HG03060 (cell line): ENCODE results near the gene CAMK1D.
"Not testable (repeated sequence)": the region's sequence is repeated elsewhere in the genome, so short reads cannot be mapped to it uniquely, and the experiment has no call there.

ENCODE experiments used
- ATAC-seq: cut with Tn5 transposase; IDR thresholded peaks from one replicate; pipeline ENCODE4 v1.9.1; 2021; ENCODE audit warnings: low read depth, moderate number of reproducible peaks; ENCODE audit not compliant: unreplicated experiment

CAMK1D gene

DNA sequence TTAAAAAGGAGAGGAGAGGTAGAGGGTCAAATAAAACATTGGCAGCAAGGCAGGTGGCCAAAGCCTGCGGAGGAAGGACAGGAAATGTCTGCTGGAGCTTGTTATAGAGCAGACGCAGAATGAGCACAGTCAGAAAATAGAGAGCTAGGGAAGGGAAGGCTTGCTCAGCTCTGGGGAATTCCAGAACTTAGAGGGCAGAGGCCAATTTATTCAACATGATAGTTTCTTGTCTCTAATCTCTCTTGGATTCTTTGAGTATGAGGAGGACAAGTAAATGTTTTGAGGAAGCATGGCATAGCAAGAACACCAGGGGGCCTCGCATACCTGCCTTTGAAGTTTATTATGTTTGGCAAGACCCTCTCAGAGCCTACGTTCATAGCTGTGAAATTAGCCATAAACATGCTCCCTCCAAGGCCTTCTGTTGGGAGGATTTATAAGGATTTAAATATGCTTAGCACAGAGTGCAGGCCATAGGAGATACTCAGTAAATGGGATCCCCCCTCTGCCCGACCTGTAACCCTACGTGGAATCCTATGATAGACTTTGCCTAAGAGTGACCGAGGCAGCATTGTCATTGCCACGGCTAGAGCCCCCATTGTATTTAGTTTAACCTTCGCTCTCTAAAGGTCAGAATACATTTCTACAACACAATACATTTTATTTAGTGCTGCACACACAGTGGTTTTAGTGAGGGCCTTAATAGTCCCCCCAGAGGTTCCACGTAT is 358.3 kb downstream of the CAMK1D start:
- ATAC-seq = no peak

GRCh38 chr10:12709000-12709401 is 359.7 kb downstream of the CAMK1D start:
- no peak for ATAC-seq

- ATAC-seq = no peak
Measured at GRCh38 chr10:12709521-12709963, 360.2 kb downstream of the CAMK1D start.

DNA sequence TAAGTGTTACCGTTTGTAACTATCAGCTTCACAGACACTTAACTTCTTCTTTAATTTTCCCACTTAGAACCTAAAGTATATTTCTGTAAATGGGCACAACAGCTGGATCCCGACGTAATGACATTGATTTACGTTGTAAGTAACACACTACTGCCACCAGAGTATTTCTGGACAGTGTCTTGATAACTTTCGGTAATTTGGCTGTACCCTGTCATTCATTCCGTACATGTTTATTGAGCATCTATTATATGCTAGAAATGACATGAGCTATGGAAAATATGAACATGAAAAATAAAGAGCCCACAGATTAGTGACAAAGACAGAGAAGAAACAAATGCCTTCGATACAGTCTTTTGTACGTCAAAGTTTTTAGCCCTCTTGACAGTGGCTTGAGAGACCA is 360.8 kb downstream of the CAMK1D start:
- no peak for ATAC-seq

DNA sequence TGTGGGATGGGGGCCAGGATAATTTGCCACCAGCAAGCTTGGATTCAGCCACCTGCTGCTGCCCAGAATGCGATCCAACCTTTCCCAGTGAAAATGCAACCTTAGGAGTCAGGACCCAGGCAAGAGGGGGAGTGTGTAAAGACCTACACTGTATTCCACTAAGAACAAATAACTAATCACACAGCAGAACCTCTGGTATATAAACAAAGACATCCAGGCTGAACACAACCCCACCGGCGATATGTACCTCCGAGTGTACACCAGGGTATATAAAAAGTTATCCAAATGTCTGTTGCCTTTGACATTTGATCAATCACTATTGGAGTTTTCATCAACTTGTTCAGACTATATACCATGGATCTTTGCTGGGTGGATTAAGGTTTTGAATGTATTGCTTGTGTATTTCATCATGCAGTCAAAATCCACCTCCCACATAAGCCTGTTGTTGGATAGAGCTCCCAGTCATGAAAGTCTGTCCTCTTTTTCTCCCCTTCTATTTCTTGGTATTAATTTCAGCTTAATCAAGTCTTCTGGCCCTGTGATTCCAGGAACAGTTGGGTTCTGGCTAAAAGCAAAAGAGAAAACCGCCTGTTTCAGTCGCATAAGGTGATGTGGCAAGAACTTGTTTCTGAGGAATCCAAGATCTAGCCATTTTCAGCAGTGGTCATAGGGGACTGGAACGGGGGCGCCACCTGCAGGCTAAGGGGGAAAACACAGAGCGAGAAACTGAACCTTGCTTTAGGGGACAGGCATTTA is 361.4 kb downstream of the CAMK1D start:
- ATAC-seq = no peak

DNA sequence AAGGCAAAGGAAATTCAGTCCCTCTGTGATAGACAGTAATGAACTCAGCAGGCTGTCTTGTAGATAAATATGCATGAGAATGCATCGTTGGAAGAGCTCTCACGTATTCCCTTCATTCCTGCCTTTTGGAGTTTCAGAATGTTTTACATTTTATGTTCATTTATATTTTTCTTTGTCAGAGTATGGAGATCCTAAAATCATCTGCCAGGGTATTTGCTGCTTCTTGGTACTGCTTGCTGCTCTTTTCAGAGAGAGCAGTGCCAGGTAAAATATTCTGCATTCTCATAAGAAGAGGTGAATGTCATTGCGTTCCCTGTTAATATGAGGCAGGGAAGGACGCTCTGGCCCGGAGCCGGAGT is 362.0 kb downstream of the CAMK1D start:
- no peak for ATAC-seq

- no peak for ATAC-seq
Measured at GRCh38 chr10:12712293-12712983, 363.1 kb downstream of the CAMK1D start.

- ATAC-seq = not testable (repeated sequence)
Measured at GRCh38 chr10:12712984-12713316, 363.6 kb downstream of the CAMK1D start.

- no peak for ATAC-seq
Measured at GRCh38 chr10:12716042-12716441, 366.7 kb downstream of the CAMK1D start.

DNA sequence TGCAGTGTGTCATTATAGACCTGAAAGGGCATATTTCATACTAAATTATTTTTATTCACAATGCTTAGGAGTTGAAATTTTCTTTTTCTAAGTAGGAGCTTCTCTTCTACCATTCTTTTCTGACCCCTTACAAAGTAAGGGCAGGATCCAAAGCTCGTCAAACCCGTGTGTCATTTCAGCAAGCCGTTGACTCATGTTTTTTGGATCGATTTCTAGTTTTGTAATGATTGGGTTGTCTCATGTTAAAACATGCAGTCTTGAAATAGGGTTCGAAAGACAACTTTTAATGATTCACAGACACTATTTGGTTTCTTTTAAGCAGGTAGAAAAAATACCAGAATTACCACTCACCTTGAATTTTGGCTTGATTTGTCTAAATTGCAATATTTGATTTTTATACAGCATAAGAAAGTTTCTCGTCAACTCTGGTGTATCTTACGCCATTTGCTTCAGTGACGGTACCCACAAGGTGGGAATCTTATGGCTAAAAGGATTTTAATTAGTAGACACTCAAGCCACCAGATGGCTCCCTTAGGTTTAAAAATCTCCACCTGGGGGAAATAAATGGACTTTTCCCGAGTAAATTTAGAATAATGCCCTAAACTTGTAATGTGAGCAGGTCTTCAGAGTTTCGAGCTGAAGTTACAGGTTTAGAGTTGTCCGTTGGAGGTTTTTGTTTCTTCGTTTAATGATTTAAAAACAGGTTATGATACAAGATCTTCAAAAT is 368.8 kb downstream of the CAMK1D start:
- no peak for ATAC-seq

DNA sequence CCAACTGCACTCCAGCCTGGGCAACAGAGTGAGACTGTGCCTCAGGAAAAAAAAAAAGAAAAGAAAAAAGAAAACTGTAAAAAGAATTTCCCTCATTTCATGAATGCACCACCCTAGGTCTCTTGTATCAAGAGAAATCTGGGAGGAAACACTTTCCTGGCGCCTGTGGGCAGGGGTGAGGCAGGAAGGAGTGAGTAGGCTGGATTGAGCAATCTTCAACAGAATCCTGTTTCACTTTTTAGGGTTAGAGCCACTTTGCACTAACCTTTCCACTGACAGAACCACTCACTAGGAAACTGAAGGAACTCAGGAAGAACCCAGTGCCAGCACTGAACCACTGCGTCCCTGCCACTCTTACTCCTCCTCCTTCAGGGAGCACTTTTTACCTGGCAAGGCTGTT is 370.0 kb downstream of the CAMK1D start:
- no peak for ATAC-seq

GRCh38 chr10:12720217-12720981 is 371.1 kb downstream of the CAMK1D start:
- ATAC-seq = no peak

GRCh38 chr10:12721334-12721733 is 372.0 kb downstream of the CAMK1D start:
- ATAC-seq = no peak

DNA sequence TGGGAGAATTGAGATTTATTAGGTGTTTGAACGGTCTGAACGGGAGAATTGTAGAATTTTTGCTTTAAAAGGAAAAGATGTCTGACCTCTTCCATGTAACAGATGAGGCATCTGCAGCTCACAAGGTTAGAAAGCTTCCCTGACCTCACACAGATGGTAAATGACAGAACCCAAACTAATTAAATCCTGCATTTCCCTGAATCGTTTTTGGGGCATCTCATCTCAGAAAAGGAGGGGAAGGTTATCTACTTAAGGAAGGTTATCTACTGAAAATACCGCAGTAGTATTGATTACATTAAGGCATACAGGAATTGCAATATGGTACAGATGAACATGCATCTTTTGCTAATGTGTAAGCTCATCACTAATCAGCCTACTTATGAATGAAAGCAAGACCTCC is 373.9 kb downstream of the CAMK1D start:
- no peak for ATAC-seq

DNA sequence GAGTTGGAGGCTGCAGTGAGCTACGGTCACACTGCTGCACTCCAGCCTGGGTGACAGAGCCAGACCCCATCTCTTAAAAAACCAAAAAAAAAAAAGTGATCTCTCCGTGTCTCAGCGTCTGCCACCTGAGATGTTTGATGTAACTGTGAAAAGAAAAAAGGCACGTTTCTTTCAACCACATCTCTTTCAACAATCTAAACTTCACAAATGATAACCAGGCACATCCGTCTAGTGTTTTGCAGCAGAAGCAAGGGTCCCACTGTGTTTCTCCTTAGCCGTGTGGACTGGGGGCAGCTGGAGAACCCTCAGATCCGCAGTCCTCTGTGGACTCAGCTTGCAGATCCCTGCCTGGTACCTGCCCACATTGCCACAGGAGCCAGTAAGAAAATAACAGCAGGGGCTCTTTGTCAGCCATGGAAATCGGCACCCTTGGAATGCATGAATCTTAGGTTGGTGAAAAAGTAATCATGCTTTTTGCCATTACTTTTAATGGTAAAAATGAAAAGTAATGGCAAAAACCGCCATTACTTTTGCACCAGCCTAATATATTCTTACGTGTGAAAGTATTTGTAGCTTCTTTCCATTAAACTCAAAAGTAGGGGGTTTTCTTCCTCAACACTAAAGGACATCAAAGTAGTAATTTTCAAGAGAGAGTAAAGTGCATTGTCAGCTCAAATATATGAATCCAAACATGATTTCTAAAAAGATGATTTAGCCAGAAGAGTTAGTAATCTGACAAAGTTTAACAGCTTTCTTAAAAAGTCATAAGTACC is 375.6 kb downstream of the CAMK1D start:
- no peak for ATAC-seq

- not testable (repeated sequence) for ATAC-seq
Measured at GRCh38 chr10:12725580-12725888, 376.2 kb downstream of the CAMK1D start.

DNA sequence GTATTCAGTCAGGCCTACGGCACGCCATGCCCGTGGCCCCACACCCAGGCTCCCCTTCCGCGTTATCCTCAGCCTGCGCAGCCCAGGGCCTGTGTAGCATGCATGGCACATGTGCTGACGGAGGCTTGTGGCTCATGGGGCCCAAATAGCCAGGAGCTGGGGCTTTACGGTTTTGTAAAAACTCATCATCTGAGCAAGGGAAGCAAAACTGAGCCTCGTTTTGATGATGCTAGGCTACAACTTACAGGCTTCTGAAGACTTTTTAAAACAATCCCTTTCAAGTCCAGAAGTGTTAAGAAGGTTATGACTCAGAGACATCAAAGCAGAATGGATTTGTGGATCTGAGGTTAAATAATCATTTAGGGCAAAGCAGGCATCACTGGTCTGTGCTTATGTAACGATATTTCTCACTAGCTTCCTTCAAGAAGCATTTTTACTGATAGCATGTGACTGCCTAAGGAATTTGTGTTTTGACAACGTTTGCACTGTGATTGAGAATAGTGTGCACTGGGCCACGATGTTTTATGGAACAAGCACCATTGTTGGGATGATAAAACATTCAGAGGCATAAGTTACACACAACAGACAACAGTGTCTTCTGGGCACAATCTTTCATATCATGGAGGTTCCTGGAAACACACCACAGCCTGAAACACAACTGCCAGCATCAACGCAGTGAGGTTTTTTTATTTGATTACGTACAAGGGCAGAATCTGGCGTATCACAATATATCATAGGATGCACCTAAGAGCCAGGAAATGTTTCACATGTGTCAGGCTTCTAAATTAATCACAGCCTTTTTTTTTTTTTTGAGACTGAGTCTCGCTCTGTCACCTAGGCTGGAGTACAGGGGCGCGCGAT is 377.9 kb downstream of the CAMK1D start:
- no peak for ATAC-seq

- no peak for ATAC-seq
Measured at GRCh38 chr10:12727832-12728215, 378.5 kb downstream of the CAMK1D start.

DNA sequence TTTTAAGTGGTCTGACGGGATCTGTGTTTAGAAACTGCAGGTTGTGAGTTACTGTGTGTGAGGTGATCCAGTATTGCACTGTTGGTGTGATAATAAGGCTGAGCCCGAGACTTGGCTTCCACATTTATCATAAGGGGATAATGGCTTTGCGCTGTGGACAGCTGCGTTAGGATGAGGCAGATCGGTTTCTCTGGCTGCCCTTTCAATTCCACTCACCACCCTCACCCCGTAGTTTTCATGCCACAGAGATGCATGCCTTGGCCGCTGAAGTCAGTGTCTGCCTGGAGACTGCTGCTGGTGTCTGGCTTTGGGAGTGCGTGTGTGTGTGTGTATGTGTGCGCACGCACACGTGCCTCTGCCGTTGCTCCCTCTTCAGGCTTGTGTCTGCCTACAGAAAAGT is 379.1 kb downstream of the CAMK1D start:
- ATAC-seq = no peak
